Mesothelial cell of epicardium (in vitro differentiated cells): ENCODE measurements around the gene BOD1L1. TPM values are rescaled to one million over a fixed set of nuclear protein-coding genes. Genes with fewer than 3 reads are reported as not detected.

Experiments
- DNase-seq, 2 experiments: peaks; one replicate each; pipeline ENCODE4 v3.0.0; 2021; ENCODE audit warnings: low spot score in 2 of 2; ENCODE audit not compliant: unreplicated experiment in 2 of 2
- H3K27ac Mint-ChIP-seq: 2 replicates; pipeline ENCODE4 v1.8.0; 2021; ENCODE audit warnings: mixed read lengths
- H3K27me3 Mint-ChIP-seq: 2 replicates; pipeline ENCODE4 v1.8.0; 2021; ENCODE audit warnings: low read depth, mixed read lengths
- H3K36me3 Mint-ChIP-seq: 2 replicates; pipeline ENCODE4 v1.8.0; 2021; ENCODE audit warnings: mixed read lengths
- H3K4me1 Mint-ChIP-seq: 2 replicates; pipeline ENCODE4 v1.8.0; 2021; ENCODE audit warnings: mixed read lengths
- H3K4me3 Mint-ChIP-seq: 2 replicates; pipeline ENCODE4 v1.8.0; 2021; ENCODE audit warnings: mild to moderate bottlenecking, moderate library complexity, mixed read lengths
- H3K9me3 Mint-ChIP-seq: 2 replicates; pipeline ENCODE4 v1.8.0; 2021; ENCODE audit warnings: mixed read lengths
- total RNA-seq: library from RNA; stranded (reverse); gene quantifications from 3 replicates; pipeline ENCODE4 v1.2.1, GENCODE V29; 2021
- TF ChIP-seq, protein P1 (sequence below): fragments of 200-600 bp; sonication (generic); IDR thresholded peaks from one replicate; pipeline ENCODE4 v1.5.0; 2021; ENCODE audit warnings: antibody characterized with exemption; ENCODE audit not compliant: unreplicated experiment

The BOD1L1 gene
- total RNA-seq, 1 donor from 2014 or later, result 56.8 TPM

DNA sequence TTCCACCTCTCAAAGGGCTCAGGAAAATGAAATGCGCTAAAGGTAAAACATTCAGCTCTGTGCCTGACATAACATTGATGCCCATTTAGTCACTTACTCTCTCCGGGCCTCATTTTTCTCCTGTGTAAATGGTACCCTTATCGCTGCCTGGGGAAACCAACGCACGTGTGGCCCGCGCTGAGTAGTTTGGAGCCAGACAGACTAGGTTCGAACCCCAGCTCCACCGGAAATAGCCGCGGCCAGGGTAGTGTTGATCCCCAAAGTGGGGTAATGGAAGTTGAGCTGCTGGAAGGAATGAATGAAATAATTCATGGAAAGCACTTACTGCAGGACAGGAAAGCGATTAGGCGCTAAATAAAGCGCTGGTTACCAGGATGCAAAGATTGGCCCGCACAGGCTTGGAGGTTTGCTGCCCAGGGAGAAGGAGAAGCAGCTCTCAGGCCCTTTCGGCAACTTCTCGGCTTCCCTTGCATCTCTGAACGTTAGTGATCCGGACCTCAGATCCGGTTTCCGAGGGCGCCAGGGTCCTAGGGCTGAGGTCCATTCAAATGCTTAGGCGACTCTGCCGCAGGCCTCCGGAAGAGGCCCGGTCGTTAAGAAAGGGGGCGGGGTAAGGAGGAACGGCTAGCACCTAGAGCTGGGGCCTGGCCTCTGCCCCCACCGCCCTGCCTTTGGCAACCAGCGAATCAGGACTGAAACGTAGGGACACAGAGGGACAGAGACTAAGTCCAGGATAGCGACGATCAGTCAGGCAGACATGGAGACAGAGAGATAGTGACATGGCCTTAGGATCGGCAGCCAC is 96.5 kb downstream of the BOD1L1 start:
- Mint-ChIP-seq H3K27ac (no peak overlapping the region), H3K9me3 (no peaks in the 10 kb centered on the region), H3K4me1 (no peaks in the 10 kb centered on the region), H3K36me3 (no peaks in the 10 kb centered on the region), H3K27me3 (peaks cover 99% of the 10 kb centered on the region), H3K4me3 (peak overlapping the region; percentile 28)
- no peak for DNase-seq
- TF ChIP-seq, protein P1, sequence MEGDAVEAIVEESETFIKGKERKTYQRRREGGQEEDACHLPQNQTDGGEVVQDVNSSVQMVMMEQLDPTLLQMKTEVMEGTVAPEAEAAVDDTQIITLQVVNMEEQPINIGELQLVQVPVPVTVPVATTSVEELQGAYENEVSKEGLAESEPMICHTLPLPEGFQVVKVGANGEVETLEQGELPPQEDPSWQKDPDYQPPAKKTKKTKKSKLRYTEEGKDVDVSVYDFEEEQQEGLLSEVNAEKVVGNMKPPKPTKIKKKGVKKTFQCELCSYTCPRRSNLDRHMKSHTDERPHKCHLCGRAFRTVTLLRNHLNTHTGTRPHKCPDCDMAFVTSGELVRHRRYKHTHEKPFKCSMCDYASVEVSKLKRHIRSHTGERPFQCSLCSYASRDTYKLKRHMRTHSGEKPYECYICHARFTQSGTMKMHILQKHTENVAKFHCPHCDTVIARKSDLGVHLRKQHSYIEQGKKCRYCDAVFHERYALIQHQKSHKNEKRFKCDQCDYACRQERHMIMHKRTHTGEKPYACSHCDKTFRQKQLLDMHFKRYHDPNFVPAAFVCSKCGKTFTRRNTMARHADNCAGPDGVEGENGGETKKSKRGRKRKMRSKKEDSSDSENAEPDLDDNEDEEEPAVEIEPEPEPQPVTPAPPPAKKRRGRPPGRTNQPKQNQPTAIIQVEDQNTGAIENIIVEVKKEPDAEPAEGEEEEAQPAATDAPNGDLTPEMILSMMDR, result no peak

DNA sequence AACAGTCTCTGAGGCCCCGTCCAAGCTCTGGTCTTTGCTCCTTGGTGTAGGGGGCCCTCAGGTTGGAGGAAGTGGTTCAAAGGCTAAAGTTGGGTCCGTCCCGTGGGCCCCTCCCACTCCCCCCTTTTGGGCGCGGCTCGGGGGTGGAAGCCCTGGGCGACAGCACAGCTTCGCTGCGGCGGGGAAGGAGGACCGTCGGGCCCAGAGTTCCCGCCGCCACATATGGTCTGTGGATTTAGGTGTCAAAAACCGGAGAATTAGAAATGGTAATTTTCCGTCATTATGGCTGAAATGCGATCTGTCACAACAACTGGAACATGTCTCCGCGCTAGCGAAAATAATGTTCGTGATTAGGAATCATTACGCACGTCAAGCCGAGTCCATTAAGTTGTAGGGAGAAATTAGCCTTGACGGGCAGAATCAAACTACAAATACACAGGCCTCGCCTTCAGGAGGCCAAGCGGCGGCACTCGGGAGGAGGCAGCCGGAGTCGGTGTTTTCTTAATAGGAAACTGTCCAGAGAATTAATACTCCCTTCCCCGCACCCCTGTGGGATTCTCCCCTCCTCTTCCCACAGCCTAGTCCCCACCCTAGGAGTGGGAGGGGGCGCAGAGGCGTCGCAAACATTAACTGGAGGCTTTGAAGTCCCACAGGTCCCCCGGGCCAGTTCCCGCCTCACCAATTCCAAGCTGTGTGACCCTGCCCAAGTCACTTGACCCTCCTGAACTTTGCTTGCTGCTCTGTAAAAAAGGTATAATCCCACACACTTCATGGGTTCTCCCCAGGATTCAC is 98.2 kb downstream of the BOD1L1 start:
- no peaks in the 10 kb centered on the region for H3K36me3 Mint-ChIP-seq
- no peak overlapping the region for H3K4me3 Mint-ChIP-seq
- H3K27me3 Mint-ChIP-seq, result peaks cover 99% of the 10 kb centered on the region
- DNase-seq, result peak in 1 of 2 experiments; percentile 34
- H3K4me1 Mint-ChIP-seq, result no peaks in the 10 kb centered on the region
- H3K9me3 Mint-ChIP-seq, result no peaks in the 10 kb centered on the region
- no peak overlapping the region for H3K27ac Mint-ChIP-seq
- TF ChIP-seq, protein P1, result no peak

DNA sequence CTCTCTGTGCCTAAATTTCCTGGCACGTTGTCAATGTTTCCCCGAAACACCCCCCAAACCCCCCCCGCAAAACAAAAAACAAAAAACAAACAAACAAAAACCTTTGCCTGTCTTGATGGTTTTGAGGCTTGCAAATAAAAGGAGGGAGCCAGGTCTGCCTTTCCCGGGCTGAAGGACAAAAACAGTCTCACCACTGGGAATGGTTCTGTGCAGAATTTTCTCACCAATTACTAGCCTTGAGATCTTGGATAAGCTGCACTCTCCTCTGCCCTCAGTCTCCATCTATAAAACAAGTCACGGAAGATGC is 98.8 kb downstream of the BOD1L1 start:
- no peak for DNase-seq
- TF ChIP-seq, protein P1, result no peak
- Mint-ChIP-seq H3K4me3 (no peak overlapping the region), H3K27ac (no peak overlapping the region), H3K36me3 (no peaks in the 10 kb centered on the region), H3K4me1 (no peaks in the 10 kb centered on the region), H3K9me3 (no peaks in the 10 kb centered on the region), H3K27me3 (peaks cover 99% of the 10 kb centered on the region)

GRCh38 chr4:13527981-13528820 is 99.3 kb downstream of the BOD1L1 start:
- Mint-ChIP-seq H3K4me1 (no peaks in the 10 kb centered on the region), H3K4me3 (no peak overlapping the region), H3K27me3 (peaks cover 98% of the 10 kb centered on the region), H3K36me3 (no peaks in the 10 kb centered on the region), H3K9me3 (no peaks in the 10 kb centered on the region), H3K27ac (no peak overlapping the region)
- TF ChIP-seq, protein P1, result no peak
- peak in 1 of 2 experiments; percentile 37 for DNase-seq

DNA sequence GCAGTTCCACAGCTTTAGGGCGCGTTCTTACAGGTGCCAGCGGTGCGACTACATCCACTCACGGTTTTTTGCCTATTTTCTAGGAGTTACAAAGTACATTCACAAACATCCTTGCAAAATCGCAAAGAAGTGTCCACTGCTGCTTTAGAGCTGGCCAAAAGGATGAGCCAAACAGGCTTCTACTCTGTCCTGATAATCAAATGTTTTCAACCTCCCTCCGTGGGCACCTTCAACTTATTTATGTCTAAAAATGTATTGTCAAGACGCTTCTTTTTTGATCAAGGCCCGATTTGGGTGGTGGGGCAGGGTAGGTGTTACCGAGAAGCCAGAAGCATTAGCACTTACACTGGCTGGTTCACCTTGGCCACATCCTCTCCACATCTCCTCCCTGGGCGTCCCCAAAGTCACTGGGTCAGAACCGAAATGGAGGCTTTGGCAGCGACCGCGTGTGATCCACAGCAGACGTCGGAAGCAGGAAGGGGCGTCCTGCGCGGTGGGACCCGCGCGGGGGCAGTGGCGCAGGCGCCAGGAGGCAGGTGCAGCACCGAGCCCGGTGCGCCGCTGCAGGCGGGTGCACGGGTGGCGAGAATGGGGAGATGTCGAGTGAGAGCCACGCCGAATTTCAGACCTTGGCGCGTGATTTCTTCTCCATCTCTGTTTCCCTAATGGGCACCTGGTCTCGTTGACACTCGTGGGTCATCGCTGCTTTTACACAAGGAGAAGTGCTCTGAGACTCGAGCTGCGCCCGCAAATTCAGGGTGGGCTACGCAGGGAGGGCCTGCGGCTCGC is 100.1 kb downstream of the BOD1L1 start:
- DNase-seq, result peak in 1 of 2 experiments; percentile 36
- no peak overlapping the region for H3K4me3 Mint-ChIP-seq
- H3K27me3 Mint-ChIP-seq, result peaks cover 98% of the 10 kb centered on the region
- no peaks in the 10 kb centered on the region for H3K9me3 Mint-ChIP-seq
- no peaks in the 10 kb centered on the region for H3K36me3 Mint-ChIP-seq
- H3K27ac Mint-ChIP-seq, result no peak overlapping the region
- H3K4me1 Mint-ChIP-seq, result no peaks in the 10 kb centered on the region
- TF ChIP-seq, protein P1, result no peak
